Cardiac muscle cell (in vitro differentiated cells and primary cell): Measurements from ENCODE around the gene IGSF21. TPM values are rescaled to one million over a fixed set of nuclear protein-coding genes. Genes with fewer than 3 reads are reported as not detected.
A peak's percentile ranks its signal among the peaks of the same experiment; 100 is the strongest.

Experiments
- DNase-seq, 2 donors: peaks; one replicate each; pipeline versions ENCODE4 v3.0.0 to v3.0.0-alpha.2; 2010 to 2017; ENCODE audit warnings: low read depth in 1 of 2, low spot score in 1 of 2
- H3K27ac ChIP-seq: fragments of 200-600 bp; sonication (generic); 2 replicates; pipeline ENCODE4 v1.5.1; 2016
- H3K27me3 ChIP-seq: fragments of 200-600 bp; sonication (generic); 2 replicates; pipeline ENCODE4 v1.6.0; 2016; ENCODE audit warnings: control low read depth
- H3K36me3 ChIP-seq: fragments of 200-600 bp; sonication (generic); 2 replicates; pipeline ENCODE4 v1.5.1; 2016; ENCODE audit warnings: control low read depth
- H3K4me1 ChIP-seq: fragments of 200-600 bp; sonication (generic); 2 replicates; pipeline ENCODE4 v1.8.1; 2017; ENCODE audit warnings: low read depth, mild to moderate bottlenecking, mixed run types
- H3K4me3 ChIP-seq: fragments of 200-600 bp; sonication (generic); 2 replicates; pipeline ENCODE4 v1.5.1; 2016; ENCODE audit warnings: mild to moderate bottlenecking
- H3K9me3 ChIP-seq: fragments of 200-600 bp; sonication (generic); 2 replicates; pipeline ENCODE4 v1.5.1; 2017; ENCODE audit warnings: low read depth, mild to moderate bottlenecking, control low read depth
- polyA plus RNA-seq: library from polyadenylated mRNA; unstranded; fragments of >200 nt; fragmentation: Nextera tagmentation; extraction: Ambion mirVana; gene quantifications from 2 replicates; pipeline ENCODE4 v1.2.1, GENCODE V29; 2016
- total RNA-seq: library from RNA; depleted of rRNA; stranded (reverse); fragments of >200 nt; gene quantifications from 2 replicates; pipeline ENCODE4 v1.2.3, GENCODE V29; 2016
- TF ChIP-seq, protein P1 (sequence below): IDR thresholded peaks from 2 replicates; pipeline ENCODE4 v1.5.1; 2012; ENCODE audit warnings: low read depth, mild to moderate bottlenecking, low read length

The IGSF21 gene
- total and polyA plus RNA-seq, 2 experiments from 2014 or later: 0.06 TPM; not detected in 1

DNA sequence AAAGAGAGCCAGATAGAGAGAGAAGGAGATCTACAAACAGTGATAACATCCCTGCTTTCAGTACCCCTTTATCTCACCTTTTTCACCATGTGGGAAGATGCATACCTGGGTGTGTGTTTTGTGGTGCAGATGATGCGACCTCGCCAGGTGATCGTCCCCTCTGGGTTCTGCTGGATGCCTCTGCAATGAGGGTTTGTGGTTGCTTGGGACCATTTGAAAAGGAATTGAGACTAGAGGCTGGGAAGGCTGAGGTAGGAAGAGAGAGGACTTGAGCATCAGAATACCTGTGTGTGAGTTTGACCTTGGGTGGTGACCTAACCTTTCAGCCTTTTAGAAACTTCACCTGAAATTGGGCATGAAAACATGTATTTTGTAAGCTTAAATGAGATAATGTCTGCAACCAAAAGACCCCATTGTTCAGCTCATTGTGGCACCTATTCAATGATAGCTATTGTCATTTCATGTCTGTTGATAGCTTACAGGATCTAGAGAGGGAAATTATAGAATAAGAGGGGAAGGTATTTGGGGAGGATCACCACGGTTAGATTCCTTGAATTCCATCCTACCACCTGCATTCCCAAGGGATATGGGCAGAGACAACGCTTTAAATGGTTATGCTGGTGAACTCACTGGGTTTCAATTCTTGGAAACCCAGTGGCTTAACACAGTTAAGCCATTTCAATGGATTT lies 125.7 kb downstream of the IGSF21 start:
- no peaks in the 10 kb centered on the region for H3K36me3 ChIP-seq
- DNase-seq: no peak
- H3K27me3 ChIP-seq: peaks cover 3% of the 10 kb centered on the region
- H3K4me3 ChIP-seq: no peak overlapping the region
- no peak overlapping the region for H3K27ac ChIP-seq
- no peaks in the 10 kb centered on the region for H3K4me1 ChIP-seq
- TF ChIP-seq, protein P1, sequence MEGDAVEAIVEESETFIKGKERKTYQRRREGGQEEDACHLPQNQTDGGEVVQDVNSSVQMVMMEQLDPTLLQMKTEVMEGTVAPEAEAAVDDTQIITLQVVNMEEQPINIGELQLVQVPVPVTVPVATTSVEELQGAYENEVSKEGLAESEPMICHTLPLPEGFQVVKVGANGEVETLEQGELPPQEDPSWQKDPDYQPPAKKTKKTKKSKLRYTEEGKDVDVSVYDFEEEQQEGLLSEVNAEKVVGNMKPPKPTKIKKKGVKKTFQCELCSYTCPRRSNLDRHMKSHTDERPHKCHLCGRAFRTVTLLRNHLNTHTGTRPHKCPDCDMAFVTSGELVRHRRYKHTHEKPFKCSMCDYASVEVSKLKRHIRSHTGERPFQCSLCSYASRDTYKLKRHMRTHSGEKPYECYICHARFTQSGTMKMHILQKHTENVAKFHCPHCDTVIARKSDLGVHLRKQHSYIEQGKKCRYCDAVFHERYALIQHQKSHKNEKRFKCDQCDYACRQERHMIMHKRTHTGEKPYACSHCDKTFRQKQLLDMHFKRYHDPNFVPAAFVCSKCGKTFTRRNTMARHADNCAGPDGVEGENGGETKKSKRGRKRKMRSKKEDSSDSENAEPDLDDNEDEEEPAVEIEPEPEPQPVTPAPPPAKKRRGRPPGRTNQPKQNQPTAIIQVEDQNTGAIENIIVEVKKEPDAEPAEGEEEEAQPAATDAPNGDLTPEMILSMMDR: no peak
- H3K9me3 ChIP-seq: no peaks in the 10 kb centered on the region

DNA sequence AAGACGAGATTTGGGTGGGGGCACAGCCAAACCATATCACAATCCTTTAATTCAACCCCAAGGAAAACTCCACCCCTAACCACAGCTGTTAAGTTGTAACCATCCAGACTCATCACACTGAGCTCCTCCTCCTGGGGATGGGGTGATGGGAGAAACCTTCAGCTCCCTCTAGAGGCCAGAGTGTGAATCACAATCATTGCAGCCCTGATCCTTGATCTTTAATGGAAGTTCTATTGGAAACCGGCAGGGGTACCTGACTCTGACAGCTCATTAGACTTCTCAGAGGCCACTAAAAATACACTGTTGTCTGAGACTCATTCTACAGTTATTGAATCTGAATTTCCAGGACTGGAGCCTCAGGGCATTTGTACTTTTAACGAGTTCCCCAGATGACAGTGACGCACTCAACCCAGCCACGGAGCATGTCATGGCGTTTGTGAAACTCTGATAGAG lies 127.2 kb downstream of the IGSF21 start:
- no peaks in the 10 kb centered on the region for H3K4me1 ChIP-seq
- DNase-seq: peak; percentile 43 to 79
- TF ChIP-seq, protein P1: peak; percentile 61
- no peak overlapping the region for H3K4me3 ChIP-seq
- no peaks in the 10 kb centered on the region for H3K36me3 ChIP-seq
- H3K9me3 ChIP-seq: no peaks in the 10 kb centered on the region
- H3K27ac ChIP-seq: no peak overlapping the region
- peaks cover 8% of the 10 kb centered on the region for H3K27me3 ChIP-seq

DNA sequence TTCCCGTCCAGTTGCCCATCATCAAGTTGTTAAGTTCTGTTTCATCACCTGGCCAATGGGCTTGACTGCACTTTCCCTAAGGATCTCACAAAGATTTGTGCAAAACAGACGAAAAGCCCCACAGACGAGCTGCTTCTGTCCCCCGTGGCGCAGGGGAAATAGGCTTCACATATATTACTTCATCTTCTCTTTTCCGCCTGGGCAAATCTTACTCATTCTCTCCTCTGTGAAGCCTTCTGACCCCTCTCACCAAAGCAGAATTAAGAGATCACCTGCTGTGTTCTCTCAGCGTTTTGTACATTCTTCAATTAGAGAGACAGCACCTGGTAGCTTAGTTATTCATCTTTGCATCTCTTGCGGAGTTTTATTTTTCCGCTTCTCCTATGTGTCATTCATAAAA lies 129.8 kb downstream of the IGSF21 start:
- Histone ChIP-seq H3K27ac (no peak overlapping the region), H3K4me3 (no peak overlapping the region), H3K36me3 (no peaks in the 10 kb centered on the region), H3K9me3 (no peaks in the 10 kb centered on the region), H3K27me3 (peaks cover 20% of the 10 kb centered on the region), H3K4me1 (no peaks in the 10 kb centered on the region)
- no peak for DNase-seq
- TF ChIP-seq, protein P1: no peak

DNA sequence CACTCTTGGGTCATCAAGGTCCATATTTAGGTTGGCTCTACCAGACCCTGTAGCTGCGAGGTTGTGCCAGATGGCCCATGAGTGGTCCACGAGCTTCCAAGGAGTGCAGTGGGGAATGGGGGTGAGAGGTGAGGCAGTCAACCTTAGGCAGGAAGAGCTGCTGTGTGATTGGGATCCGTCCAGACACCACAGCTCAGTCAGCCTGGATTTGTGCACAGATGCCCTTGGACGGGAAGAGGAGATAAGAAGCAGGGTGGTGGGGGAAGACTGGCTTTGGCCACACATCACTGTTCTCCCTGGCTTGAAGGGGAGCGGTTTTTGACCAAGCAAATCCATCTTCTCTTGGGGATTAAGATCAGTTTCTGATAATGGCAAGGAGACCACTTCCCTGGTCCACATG lies 130.6 kb downstream of the IGSF21 start:
- H3K4me3 ChIP-seq: no peak overlapping the region
- H3K36me3 ChIP-seq: no peaks in the 10 kb centered on the region
- no peaks in the 10 kb centered on the region for H3K9me3 ChIP-seq
- H3K27me3 ChIP-seq: peaks cover 20% of the 10 kb centered on the region
- no peak for DNase-seq
- no peaks in the 10 kb centered on the region for H3K4me1 ChIP-seq
- TF ChIP-seq, protein P1: no peak
- H3K27ac ChIP-seq: no peak overlapping the region

DNA sequence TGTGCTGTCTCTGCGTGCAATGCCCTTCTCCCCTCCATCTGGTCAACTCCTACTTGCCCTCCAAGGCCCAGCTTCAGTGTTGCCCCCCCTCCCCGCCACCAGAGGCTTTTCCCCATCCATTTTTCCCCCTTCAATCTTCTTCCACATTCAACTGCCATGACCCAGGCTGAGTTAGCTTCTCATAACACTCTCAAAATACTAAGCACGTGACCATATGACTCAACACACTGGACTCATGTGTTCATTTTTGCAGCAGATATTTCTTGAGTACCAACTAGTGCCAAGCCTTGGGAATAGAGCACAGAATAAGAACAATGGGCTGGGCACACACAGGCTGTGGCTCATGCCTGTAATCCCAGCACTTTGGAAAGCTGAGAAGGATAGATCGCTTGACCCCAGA lies 132.1 kb downstream of the IGSF21 start:
- H3K27ac ChIP-seq: no peak overlapping the region
- H3K9me3 ChIP-seq: no peaks in the 10 kb centered on the region
- no peaks in the 10 kb centered on the region for H3K4me1 ChIP-seq
- no peak for DNase-seq
- no peak overlapping the region for H3K4me3 ChIP-seq
- H3K27me3 ChIP-seq: peaks cover 20% of the 10 kb centered on the region
- TF ChIP-seq, protein P1: no peak
- no peaks in the 10 kb centered on the region for H3K36me3 ChIP-seq

DNA sequence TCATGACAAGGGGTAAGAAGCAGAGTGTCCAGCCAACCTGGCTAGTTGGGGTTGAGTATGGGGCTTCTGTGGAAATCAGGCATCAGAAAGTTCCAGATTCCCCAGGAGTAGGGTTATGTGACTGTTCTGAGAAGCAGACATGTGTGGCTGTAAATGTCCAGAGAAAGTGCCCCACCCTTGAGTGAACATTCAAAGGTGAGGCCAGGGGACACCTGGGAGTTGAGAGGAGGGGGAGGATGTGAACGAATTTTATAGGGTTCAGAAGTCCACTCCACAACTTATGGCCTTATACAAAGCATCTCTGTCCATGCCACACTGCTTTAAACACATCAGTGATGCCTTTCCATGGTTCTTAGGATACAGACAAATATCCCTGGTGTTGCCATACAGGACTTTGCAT lies 133.3 kb downstream of the IGSF21 start:
- H3K4me3 ChIP-seq: no peak overlapping the region
- no peaks in the 10 kb centered on the region for H3K36me3 ChIP-seq
- TF ChIP-seq, protein P1: no peak
- H3K9me3 ChIP-seq: no peaks in the 10 kb centered on the region
- H3K27ac ChIP-seq: no peak overlapping the region
- DNase-seq: no peak
- H3K27me3 ChIP-seq: peaks cover 20% of the 10 kb centered on the region
- H3K4me1 ChIP-seq: no peaks in the 10 kb centered on the region
